Inflammatory macrophage treated with lipopolysaccharide for 1 hour (primary cell): ENCODE data around the gene NOTCH3.

Experiments
- DNase-seq, 2 donors: peaks; one replicate each; pipeline ENCODE4 v3.0.0-alpha.2; 2020 to 2022

Gene NOTCH3

GRCh38 chr19:15200553-15201364 lies at the start of gene NOTCH3:
Gene NOTCH3, minus strand, starts transcription at chr19:15200995. Its CDS starts 90 bp downstream, at chr19:15200905.
- no peak for DNase-seq

DNA sequence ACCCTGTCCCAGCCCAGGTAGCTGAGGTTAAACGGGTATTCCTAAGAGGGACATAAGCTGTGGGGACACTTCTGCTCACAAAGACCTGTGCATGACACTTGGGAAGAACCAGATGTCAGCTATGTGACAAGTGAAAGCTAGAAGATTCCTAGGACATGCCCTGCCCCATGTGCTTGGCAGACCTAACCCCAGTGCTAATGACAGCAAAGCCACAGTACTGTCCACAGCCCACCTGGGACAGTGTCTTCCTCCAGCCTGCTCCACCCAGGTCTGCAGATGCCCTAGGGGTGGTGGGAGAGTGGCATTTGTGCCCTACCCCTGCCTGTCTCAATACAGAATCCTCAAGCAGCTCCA lies 49.8 kb upstream of the NOTCH3 start:
- no peak for DNase-seq

DNA sequence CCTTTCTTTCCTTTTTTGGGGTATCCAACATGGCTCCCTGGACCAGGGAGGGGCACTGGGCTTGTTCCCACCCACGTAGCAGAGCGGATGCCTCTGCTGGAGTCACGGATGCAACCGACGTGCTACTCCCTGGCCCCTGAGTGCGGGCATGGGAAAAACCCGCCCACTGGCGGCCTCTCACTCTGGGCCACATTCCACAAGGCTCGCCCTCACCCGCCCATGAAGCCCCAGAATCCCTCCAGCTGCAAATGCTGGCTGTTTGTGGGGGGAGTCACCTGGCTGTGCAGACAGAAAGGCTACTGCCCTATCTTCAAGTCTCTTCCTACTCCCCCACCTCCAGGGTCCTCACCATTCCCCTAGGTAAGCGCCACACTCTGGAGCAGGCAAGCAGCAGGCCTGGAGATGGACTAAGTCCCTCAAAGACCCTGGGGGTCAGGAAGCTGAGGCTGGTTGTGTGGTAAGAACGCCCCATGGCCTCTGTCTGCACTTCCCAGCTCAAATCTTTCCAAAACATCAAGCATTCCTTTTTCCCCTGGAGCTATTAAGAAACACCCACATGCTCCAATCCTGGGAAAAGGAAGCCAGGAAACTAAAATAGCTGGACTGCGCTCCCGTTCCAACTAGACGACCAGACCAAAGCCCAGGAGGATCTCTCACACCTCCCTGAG lies 49.3 kb upstream of the NOTCH3 start:
- no peak for DNase-seq

DNA sequence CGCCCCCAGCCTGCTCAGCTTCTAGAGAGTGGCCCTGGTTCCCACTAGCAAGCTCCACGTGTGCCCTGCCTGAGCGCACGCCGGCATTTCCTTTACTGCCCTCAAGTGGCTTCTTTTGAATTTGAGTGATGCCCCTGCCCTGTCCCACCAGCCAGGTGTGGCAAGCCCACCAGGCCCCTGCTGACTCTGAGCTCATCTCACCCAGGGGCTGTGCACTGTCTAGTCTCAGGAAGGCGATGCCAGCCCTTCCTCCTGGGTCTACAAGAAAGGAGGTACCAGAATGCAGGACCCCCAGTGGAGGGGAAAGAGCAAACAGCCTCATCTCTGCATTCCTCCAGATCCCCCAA lies 48.7 kb upstream of the NOTCH3 start:
- DNase-seq: no peak

- no peak for DNase-seq
Observed at GRCh38 chr19:15248648-15249527, 48.1 kb upstream of the NOTCH3 start.

DNA sequence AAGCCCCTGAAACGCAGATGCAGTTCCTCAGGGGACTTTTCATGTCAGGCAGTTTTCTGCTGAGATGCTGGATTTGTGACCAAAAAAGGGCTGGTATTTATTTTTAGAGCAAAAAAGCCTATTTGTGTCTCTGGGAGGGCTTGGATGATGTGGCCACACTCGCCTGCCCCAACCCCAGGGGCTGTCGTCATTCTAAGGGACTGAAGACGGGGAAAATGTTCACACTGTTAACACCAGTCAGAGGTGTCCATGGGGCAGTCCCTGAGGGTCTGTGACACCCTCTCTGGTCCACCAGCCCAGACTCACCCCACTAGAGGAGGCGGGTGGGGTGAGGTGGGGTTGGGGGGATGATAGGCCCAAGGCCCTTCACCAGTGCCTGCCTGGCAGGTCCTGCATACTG lies 47.3 kb upstream of the NOTCH3 start:
- no peak for DNase-seq

DNA sequence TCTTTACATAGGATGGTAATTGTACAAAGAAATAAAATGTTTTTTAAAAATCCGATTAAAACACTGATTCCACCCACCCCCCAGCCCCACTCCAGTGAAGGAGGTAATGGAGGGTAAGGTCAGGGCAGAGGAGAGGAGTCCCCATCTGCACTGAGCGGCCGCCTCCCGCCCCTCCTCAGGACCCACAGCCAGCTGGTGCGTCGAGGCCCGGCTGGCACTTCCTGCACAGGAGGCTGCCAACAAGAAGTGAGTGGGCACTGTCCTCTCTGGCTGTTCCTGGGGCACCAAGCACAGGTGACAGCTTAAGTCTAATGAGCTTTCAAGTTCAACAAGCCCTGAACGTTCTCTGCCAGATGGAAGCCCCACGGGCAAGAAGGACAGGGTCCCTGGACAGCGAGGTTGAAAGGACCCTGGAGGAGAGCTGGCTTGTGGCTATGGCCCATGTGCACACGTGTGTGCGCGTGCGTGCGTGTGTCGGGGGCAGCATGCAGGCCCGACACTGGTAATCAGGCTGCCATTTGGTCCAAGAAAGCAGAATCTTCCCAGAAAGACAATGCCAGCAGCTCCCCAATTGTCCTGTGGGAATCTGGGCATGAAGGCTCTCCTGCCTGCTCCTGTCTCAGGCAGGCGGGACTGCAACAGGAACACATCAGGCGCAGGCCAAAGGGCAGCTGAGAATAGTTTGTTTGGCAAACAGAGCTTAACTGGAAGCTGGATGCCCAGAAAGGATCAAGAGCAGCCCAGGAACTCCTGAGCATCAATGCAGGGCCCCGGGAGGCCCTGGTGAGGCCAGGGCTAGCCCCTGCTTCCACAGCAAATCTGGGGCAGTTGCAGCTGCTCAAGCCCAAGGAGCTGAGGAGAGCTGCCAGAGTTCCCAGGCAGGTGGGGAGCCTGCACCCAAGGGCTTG lies 46.6 kb upstream of the NOTCH3 start:
- no peak for DNase-seq

DNA sequence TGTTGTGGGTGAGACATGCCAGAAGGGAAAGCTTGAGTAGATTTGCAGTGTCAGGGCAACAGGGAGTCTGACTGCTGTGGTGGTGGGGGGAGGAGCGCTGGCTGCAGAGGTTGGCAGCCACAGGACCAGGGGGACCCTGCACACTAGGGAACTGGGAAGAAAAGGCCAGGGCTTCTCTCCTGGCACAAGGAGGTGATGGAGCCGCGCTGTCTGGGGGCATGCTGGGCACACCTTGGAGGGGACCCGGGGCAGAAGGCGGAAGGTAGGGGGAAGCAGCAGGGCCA lies 45.3 kb upstream of the NOTCH3 start:
- DNase-seq: no peak

DNA sequence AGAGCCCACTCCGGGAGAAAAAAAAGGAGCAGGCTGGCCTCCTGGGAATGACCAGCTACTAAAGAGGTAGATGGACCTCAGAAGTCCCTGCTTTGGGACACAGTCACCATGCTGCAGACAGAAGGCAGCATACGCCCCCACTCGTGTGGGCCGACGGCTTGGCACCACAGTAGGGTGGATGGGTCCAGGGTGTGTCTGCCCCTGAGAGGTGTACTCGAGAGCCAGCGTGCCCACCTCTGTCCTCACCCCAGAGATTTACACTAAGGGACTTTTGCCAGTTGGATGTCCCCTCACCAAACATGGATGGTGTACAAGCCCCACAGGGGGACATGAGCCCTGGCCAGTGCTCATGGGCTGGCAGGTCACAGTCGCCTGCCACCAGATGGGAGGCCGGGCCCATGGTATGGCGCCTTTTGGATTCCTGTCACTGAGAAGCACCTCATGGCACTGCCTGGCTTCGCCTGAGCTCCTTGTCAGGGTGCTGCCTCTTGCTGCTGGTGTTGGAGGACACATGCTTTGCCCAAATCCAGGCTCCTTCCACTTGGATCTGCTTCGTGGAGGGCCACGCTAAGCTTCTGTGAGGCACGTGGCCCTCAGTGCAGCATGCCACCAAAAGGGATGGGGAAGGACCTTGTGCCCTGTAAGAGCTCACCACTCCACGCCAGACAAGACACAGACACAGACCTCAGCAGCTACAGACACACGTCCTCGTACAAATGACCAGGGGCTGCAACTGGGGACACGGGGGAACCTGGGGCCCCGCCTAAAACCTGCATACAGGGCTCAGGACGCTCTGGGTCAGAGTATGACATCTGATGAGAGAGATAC lies 44.8 kb upstream of the NOTCH3 start:
- no peak for DNase-seq

- DNase-seq: no peak
Observed at GRCh38 chr19:15244808-15245207, 44.0 kb upstream of the NOTCH3 start.

DNA sequence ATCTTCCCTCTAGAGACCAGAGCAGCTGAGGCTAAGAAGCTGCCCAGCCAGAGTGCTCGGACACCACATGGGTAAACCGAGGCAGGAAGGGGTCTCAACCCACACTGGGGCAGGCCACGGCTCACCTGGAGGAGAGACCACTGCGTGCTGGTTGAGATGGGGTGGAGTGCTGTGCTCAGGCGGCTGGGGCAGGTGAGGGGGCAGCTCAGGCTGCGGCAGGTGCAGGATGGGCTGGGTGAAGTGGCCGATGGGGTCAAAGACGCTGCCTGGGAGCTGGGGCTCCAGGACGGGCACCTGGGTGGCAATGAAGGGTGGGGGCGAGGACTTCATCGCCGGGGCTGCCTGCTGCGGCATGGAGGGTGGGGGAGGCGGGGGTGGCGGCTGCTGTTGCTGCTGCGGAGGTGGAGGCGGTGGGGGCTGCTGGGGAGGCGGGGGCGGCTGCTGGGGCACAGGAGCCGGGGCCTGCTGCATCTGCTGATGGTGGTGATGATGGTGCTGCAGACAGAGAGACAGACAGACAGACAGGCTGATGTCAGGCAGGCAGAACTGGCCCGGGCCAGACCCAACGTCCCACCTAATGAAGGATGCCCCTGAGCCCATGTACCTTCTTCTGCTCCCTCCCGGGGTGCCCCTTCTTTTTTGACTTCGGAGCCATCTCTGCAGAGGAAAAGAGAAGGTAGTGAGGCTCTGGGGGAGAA lies 43.5 kb upstream of the NOTCH3 start:
- no peak for DNase-seq

- DNase-seq: no peak
Observed at GRCh38 chr19:15243236-15243957, 42.6 kb upstream of the NOTCH3 start.

DNA sequence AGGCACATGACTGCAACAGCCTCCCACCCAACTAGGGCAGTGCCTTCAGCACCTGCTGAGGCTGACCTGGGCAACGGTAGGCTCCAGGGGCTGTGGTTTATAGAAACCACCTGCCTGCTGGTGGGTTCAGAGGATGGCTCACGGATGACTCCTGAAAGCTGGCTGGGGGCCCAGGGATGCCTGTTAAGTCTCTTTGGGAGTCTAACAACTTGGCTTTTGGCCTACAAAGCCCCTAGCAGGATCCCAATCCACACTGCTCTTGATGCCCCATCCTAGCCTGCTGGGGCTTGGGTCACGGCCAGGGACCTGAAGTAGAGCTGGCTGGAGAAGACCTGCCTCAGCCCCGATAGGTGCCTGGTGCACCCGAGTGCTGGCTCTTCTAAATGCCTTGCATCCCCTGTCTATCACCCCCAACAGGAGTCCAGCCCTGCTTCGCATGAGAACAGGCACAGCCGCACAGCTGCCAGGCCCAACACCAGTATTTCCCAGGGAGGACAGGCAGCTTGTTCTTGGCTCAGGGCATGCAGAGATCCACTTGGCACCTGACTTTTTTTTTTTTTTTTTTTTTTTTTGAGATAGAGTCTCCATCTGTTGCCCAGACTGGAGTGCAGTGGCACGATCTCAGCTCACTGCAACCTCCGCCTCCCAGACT lies 40.6 kb upstream of the NOTCH3 start:
- DNase-seq: no peak

DNA sequence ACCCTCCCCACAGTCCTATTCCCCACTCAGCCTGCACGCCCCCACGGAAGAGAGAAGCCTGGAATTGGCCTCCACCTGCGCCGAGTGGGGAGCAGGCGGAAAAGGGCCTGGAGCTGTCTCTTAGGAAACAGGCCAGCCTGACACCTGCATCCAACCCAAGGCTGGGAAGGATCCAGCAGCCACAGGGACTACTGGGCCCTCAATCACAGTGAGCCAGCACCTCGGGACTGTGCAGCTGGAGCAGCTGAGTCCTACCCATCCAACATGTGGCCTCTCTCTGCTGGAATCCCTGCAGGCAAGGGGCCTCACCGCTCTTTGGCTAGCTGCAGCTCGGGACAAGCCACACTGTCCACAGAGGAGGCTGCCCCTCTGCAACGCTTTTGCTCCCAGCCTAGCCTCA lies 39.7 kb upstream of the NOTCH3 start:
- DNase-seq: no peak

DNA sequence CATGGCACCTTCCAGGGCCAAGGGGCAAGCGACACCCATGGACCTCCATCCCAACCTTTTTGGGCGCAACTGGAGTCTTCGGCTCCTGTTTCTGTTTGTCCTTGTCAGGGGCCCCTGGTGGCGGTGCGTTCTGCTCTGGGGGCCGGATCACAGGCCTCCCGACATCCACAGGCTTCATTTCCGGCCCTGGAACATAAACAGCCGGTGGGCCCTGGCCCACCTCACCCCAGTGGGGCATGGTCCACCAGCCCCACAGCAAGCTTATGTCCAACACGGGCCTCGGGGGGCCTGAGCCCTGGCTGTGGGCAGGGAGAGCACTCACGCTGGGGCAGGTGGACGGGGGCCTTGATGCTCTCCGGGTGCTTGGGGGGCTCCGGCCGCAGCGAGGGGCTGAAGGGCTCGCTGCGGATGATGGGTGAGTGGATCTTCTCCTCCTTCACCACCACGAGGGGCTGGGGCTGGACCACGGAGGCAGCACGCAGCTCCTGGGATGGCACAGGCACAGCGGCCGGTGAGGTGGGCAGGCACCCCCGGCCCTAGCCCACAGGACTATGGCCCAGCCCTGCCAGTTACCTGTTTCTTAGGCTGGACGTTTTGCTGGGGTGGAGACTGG lies 38.6 kb upstream of the NOTCH3 start:
- no peak for DNase-seq

DNA sequence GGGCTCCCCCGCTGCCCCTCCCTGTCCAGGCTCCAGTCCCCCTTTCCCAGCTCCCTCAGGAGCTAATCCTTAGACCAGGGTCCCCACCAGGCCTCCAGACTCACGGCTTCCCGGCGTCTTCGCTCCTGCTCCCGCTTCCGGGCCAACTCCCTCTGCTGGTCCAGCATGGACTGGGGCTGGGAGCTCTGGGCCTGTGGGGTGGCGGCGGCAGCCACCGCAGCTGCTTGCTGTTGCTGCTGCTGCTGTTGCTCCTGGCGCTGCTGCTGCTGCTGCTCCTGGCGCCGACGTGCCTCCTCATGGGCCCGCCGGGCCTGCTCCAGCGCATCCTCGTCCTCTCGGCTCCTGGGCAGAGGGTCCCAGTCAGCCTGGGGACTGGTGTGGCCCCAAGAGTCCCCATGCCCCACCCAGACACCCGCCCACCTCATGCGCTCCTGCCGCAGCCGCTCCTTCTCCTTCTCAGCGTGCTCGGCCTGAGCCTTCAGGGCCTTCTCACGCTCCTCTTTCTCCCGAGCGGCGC lies 37.9 kb upstream of the NOTCH3 start:
- DNase-seq: no peak

DNA sequence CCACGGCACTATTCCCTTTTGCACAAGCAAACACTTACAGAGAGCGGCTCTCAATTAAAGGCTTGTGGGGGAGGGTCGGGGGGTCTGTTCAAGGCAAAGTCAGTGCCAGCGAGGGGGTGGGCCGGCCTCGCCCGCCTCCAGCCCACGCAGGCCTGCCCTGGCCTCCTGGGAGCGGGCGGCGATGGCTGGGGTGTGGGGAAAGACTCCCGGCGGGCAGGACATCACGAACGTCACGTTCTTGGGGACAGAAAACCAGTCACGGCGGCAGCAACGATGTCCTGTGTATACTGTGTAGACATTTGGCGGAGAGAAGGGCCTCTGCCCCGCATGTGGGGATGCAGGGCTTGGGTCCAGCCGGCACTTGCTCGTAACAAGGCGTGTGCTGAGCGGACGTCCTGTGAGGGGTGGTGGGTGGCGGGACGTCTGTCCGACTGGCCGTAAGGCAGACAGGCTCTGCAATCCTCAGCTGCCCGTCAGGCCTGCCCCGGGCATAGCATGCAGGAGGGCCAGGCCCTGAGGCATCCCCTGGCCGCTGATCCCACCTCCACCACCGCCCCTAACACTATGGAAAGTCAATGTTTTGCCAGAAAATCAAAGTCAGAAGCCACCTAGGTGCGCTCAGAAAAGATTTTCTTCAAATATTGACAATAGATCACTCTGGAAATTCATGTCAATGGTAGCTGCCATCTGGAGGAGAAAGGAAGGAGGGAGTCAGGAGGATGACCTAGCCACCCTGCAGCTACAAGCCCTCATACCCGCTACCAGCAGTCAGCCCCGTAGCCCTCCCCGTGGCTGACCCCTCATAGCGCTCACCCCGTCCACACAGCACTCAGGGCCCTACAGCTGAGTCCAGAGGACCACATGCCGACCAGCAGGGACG lies 37.2 kb upstream of the NOTCH3 start:
- DNase-seq: no peak

- DNase-seq: no peak
Observed at GRCh38 chr19:15236886-15237285, 36.1 kb upstream of the NOTCH3 start.
